Stimulated activated CD4-positive, alpha-beta T cell treated with anti-CD3 and anti-CD28 coated beads, Interleukin-12 subunit alpha, Interleukin-12 subunit beta, amount 100 ng/mL, for 24 hours (primary cell): ENCODE data around the gene ANTXR1.

Experiments used
- DNase-seq, 2 experiments: peaks; one replicate each; pipeline ENCODE4 v3.0.0-alpha.2; 2020; ENCODE audit warnings: low read depth in 2 of 2

The ANTXR1 gene

GRCh38 chr2:69096326-69097095 is 83.5 kb downstream of the ANTXR1 start:
- no peak for DNase-seq

GRCh38 chr2:69097148-69097610 is 84.2 kb downstream of the ANTXR1 start:
- DNase-seq: no peak

GRCh38 chr2:69097891-69098655 is 85.1 kb downstream of the ANTXR1 start:
- no peak for DNase-seq

DNA sequence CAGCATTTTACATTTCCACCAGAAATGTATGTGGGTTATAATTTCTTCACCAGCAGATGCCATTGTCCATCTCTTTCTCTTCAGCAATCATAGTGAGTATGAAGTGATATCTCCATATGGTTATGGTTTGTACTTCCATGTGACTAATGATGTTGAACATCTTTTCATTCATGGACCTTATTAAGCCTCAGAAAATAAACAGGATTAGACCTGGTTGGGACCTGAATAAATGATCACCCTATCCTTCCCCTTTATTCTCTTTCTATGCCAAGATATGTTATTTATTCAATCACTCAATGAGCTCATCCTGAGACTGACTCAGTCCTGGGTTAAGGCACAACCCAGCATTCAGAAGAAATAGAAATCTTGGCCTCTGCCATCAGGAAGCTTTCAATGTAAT is 86.6 kb downstream of the ANTXR1 start:
- DNase-seq: no peak

- no peak for DNase-seq
Measured at GRCh38 chr2:69100220-69100723, 87.3 kb downstream of the ANTXR1 start.

- no peak for DNase-seq
Measured at GRCh38 chr2:69102041-69102593, 89.1 kb downstream of the ANTXR1 start.

- no peak for DNase-seq
Measured at GRCh38 chr2:69103419-69103818, 90.4 kb downstream of the ANTXR1 start.

GRCh38 chr2:69104261-69104660 is 91.3 kb downstream of the ANTXR1 start:
- DNase-seq: no peak

- DNase-seq: no peak
Measured at GRCh38 chr2:69109255-69109654, 96.3 kb downstream of the ANTXR1 start.

- DNase-seq: no peak
Measured at GRCh38 chr2:69111076-69111475, 98.1 kb downstream of the ANTXR1 start.

DNA sequence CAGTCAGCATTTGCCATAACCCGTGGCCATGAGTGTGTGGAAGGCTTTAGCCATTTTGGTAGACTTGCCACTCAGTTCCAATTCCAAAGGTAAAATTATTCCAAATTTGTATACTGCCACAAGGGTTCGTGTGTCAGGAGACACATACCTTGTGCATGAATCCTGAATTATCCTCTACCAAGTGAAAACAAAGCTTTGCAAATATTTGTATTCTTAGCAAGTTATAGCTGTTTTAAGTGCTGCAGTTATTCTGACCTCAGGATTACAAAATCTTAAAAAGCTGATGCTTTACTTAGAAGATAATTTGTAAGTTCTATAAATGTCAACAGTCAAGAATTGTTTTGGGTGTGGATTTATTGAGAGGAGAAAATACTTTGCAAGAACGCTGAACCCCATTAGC is 100.6 kb downstream of the ANTXR1 start:
- DNase-seq: no peak

DNA sequence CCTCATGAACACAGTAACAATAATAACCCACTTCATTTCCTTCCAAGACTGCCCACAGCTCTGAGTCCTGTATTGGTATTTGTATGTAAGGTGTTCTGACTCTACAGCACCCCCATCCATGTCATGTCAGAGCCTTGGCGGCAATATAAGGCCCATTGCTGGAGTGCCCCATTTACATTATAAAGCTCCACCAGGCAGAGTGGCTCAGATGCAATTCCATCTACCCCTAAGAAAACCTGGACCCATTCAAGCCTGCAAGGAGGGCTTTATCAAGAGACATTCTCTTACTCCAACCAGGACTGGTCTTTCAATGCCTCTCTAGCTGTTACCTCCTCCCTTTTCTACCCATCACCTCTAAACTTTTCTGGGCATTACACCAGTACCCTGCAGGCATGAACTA is 101.6 kb downstream of the ANTXR1 start:
- DNase-seq: no peak

GRCh38 chr2:69116438-69116837 is 103.5 kb downstream of the ANTXR1 start:
- no peak for DNase-seq

DNA sequence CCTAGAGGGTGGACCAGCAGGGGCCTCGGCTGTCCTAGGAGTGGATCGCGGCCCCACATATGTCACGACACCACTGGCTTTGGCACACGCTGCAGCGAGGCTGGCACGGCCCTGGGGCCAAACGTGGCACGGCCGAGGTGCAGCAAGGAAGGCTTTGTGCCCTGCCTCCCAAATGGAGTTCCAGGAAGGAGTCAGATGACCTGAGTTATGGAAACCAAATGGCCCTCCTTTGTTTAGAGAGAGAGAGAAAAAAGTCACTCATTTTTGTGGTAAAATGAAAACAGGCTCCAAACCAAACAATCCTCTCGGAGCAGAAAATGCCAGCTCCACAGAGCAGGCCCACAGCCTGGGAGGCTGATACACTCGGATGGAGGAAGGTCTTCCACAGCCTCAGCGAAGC is 105.6 kb downstream of the ANTXR1 start:
- DNase-seq: no peak

DNA sequence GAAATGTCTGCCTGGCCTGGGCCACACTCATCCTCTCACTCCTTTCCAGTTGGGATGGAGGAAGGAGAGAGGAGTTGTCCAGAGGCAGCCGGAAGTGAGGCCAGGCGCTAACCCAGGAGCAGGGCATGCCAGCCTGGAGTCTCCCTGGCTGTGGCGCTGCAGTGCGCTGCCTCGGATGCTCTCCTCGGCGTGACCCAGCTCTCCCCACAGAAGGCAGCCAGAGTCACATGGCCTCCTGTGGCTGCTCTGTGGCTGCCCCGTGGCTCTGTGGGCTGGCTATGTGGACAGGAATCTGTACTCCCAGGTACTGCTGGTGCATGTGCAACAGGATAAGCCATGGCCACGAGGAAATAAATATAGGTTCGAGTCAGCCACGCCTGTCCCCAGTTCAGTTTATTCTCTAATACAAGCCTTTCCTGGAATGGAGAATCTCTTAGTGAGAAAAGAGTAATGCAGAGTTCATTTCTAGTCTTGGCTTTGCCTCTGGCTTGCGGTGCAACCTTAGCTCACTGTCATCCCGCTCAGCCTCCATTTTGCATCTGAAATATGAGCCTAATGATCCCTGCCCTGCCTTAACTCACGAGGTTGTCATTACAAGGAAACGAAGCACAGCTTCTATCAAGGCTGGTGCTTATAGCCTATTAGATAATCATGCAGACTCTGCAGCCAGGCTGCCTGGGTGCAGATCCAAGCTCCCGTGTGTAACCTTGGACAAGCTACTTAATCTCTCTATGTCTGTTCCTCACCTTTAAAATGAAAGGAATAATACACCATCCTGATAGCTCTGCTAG is 106.3 kb downstream of the ANTXR1 start:
- DNase-seq: no peak

DNA sequence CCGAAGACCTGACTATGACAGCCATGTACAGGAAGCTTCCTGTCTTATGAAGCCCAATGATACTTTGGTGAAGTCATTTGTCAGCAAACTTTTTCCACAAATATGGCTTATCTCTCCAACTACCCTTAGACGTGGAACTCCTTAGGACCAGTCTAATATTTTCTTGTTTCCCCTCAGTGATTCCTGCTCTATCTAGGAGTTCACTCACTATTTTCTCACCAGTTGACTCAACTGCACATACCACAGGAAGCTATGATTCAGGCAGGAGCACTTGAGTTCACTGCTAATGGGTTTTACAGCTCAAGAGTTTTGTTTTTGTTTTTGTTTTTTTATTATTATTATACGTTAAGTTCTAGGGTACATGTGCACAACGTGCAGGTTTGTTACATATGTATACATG is 109.3 kb downstream of the ANTXR1 start:
- no peak for DNase-seq

GRCh38 chr2:69123182-69123581 is 110.2 kb downstream of the ANTXR1 start:
- no peak for DNase-seq

- DNase-seq: no peak
Measured at GRCh38 chr2:69124343-69124742, 111.4 kb downstream of the ANTXR1 start.

GRCh38 chr2:69125816-69126215 is 112.8 kb downstream of the ANTXR1 start:
- DNase-seq: no peak

GRCh38 chr2:69126341-69126740 is 113.4 kb downstream of the ANTXR1 start:
- no peak for DNase-seq

GRCh38 chr2:69131452-69131851 is 118.5 kb downstream of the ANTXR1 start:
- no peak for DNase-seq
